EL (cell line): Measurements from ENCODE around the gene PRR15.
"Not testable (repeated sequence)": the region's sequence is repeated elsewhere in the genome, so short reads cannot be mapped to it uniquely, and the experiment has no call there.

ENCODE experiments used
- DNase-seq: peaks from one replicate; pipeline ENCODE4 v3.0.0-alpha.2; 2016

PRR15 gene, protein sequence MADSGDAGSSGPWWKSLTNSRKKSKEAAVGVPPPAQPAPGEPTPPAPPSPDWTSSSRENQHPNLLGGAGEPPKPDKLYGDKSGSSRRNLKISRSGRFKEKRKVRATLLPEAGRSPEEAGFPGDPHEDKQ

GRCh38 chr7:29563590-29564495 lies at the start of gene PRR15:
PRR15 (plus strand) TSS chr7:29563835; CDS start chr7:29566330, 2,495 bp downstream.
- peak; percentile 29 for DNase-seq

- no peak for DNase-seq
Observed at GRCh38 chr7:29516491-29516890, 47.1 kb upstream of the PRR15 start.

DNA sequence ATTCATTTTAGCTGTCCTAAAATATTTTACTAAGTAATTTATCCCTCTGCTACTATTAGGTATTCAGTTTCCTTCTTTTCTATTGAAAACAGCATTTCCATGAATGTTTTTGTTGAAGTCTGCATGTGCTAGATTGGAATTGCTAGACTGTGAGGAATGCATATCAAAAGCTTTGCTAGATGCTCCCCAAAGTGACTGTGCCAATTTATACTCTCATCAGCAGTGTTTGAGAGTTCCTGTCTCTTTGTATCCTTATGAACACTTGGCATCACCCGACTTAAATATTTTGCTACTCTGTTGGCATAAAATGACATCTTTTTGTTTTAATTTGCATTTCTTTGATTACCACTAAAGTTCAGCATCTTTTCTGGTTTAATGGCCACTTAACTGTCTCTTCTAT lies 45.0 kb upstream of the PRR15 start:
- no peak for DNase-seq

- DNase-seq, result no peak
Observed at GRCh38 chr7:29523728-29524127, 39.9 kb upstream of the PRR15 start.

DNA sequence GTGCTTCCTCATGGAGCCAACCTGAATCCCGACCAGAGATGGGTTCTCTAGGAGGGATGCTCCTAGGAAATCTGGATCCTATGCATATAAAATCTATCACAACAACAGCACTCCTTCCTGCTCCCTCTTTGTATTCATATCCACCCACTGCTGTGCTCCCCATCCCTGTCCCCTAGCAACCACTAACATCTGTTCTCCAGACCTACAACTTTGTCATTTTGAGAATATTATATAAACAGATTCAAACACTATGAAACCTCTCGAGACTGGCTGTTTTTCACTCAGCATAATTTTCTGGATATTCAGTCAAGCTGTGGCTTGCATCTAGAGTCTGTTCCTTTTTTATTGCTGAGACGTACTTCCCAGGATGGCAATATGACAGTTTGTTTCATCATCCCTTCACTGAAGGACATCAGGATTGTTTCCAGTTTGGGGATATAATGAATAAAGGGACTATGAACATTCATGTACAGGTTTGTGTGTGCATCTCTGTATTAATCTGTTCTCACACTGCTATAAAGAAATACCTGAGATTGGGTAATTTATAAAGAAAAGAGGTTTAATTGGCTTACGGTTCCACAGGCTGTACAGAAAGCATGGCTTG lies 36.0 kb upstream of the PRR15 start:
- DNase-seq, result no peak

- not testable (repeated sequence) for DNase-seq
Observed at GRCh38 chr7:29528526-29528925, 35.1 kb upstream of the PRR15 start.

DNA sequence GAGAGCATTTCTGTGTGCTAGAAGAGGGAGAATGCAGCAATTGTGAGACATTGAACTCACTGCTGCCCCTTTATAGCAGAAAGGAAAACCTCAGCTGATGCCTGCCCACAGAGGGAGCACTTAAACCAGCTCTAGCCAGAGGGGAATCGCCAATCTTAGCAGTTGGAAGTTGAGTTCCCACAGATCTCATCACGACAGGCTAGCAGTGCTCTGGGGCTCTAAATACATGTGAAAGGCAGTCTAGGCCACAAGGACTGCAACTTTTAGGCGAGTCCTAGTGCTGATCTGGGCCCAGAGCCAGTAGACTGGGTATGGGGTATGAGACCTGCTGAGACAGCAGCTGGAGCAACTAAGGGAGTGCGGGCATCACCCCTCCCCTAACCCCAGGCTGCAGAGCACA lies 25.2 kb upstream of the PRR15 start:
- no peak for DNase-seq

DNA sequence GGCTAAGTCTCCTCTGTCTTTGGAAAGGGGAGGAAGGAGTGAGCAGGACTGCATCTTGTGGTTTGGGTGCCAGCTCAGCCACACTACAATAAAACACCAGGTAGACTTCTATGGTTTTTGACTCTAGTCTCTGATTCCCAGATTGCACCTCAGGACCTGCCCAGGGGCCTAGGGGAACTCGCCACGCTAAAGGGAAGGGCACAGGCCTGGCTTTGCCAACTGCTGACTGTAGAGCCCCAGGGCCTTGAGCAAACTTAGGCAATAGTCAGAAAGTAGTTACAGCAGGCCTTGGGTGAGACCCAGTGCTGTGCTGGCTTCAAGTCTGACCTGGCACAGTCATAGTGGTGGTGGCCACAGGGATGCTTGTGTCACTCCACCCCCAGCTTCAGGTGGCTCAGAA lies 24.2 kb upstream of the PRR15 start:
- DNase-seq, result no peak

- no peak for DNase-seq
Observed at GRCh38 chr7:29547421-29547820, 16.2 kb upstream of the PRR15 start.

GRCh38 chr7:29548823-29549222 lies 14.8 kb upstream of the PRR15 start:
- no peak for DNase-seq

DNA sequence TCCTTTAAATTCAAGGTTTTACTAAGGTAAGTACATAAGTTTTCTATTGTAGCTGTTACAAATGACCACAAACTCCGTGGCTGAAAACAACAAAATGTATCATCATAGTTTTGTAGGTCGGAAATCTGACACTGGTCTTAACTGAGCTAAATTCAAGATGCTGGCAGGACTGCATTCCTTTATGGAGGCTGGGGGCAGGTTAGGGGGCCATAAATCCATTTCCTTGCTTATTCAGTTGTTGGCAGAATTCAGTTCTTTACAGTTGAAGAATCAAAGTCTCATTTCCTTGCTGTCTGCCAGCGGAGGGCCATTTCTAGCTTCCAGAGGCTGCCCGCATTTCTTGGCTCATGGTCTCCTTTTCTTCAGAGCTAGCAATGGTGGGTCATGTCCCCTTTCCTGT lies 11.2 kb upstream of the PRR15 start:
- no peak for DNase-seq

GRCh38 chr7:29555061-29555460 lies 8.6 kb upstream of the PRR15 start:
- DNase-seq, result no peak

- DNase-seq, result no peak
Observed at GRCh38 chr7:29556405-29557195, 7.0 kb upstream of the PRR15 start.

- peak; percentile 32 for DNase-seq
Observed at GRCh38 chr7:29557954-29558353, 5.7 kb upstream of the PRR15 start.

GRCh38 chr7:29561271-29561670 lies 2.4 kb upstream of the PRR15 start:
- DNase-seq, result no peak

DNA sequence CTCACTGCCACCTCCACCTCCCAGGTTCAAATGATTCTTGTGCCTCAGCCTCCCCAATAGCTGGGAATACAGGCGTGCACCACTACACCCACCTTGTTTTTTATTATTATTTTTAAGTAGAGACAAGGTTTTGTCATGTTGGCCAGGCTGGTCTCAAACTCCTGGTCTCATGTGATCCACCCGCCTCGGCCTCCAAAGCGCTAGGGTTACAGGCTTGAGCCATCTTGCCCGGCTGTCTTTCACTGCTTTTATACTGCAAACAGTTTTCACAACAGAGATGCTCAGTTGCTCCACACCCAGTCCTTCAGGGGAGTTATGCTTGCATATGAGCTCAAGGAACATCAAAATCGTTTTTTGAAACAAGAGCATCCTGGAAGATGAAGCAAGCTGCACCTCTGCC lies 1.3 kb upstream of the PRR15 start:
- no peak for DNase-seq

DNA sequence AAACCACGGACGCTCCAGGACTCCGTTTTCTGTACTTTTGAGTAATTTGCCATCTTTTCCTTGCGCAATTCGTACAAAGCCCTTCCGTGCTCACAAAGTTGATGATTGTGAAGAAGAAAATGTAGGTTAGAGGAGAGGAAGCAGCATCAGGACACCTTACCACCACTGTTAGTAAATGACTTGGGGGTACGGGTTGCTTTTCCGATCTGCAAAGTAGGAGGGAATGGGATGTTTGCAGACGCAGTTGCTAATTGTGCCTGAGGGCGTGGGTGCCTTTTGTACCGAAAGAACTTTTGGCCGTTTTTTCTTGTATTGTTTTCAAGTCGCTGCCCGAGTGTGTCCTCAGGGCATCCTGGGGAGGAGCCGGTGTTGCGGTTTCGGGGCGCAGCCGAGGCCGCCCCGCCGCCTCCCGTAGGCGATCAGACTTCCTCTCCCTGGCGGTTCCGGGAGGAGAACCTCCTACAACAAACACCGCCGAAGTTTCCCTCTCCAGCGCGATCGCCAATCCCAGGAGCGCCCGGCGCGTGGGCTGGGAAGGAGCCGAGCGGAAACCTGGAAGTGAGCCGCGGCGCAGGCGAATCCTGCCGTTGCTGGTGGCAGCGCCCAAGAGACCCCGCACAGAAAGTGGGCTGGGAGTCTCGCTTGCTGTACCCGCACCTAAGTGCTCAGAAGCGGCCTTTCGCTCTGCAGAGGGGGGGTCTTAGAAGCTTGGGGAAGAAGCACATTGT lies 1.0 kb downstream of the PRR15 start:
- DNase-seq, result peak; percentile 76

GRCh38 chr7:29565224-29565630 lies 1.6 kb downstream of the PRR15 start:
- no peak for DNase-seq

DNA sequence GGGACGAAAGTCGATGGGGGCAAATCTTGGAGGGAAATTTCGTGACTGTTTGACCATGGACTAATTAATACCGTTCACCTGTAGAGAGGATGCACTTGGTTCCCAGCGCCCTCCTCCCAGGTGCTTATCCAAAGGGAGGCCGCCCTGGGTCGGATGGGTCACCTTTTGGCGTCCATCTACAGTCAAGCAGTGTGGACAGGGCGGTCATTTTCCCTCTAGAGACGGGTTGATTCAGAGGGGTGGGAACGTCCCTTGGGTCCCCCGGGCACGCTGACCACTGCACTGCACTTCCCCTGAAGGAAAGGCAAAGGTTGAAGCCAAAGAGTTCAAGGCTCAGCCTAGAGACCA lies 2.0 kb downstream of the PRR15 start:
- DNase-seq, result no peak

DNA sequence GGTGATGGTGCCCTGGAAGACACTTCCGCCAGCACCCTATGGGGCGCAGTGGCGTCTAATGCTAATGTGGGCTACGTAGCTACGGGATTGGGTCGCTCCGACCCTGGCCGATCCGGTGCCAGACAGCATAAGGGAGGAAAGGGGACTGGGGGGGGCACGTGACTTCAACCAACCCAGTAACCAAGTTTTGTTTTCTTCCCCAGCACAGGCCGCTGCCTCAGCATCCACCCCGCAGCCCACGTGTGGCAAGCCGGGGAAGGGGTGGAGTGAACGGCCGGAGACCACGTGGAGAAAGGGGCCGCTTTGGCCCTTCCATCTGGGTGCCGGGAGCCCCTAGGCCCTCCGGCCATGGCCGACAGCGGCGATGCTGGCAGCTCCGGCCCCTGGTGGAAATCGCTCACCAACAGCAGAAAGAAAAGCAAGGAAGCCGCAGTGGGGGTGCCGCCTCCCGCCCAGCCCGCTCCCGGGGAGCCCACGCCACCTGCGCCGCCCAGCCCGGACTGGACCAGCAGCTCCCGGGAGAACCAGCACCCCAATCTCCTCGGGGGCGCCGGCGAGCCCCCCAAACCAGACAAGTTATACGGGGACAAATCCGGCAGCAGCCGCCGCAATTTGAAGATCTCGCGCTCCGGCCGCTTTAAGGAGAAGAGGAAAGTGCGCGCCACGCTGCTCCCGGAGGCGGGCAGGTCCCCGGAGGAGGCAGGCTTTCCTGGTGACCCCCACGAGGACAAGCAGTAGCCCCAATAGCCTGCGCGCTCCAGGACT lies 2.5 kb downstream of the PRR15 start:
- peak; percentile 7 for DNase-seq

DNA sequence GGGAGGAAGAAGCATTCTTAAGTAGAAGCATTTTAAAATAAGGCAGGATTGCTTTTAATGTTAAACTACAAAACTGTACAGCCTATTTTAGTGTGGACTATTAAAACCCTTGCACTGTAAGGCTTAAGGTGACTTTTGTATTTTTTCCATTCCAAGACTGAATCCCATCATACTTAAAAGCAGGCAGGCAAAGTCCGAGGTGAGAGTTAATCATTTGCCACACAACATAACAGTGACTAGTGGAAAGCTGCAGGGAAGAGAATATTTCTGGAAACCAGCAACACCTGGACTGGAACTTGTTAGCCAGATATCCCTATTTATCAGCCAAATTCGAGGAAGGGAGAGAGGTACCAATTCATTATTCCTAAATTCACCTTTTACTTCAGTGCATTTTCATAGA lies 3.5 kb downstream of the PRR15 start:
- no peak for DNase-seq

- DNase-seq, result no peak
Observed at GRCh38 chr7:29569648-29570047, 6.0 kb downstream of the PRR15 start.
